Measurements from ENCODE around the gene GRID2. TPM values are rescaled to one million over a fixed set of nuclear protein-coding genes. Genes with fewer than 3 reads are reported as not detected.

The GRID2 gene
- total RNA-seq, 4 donors from 2014 or later: 0.16 TPM; not detected in 3

DNA sequence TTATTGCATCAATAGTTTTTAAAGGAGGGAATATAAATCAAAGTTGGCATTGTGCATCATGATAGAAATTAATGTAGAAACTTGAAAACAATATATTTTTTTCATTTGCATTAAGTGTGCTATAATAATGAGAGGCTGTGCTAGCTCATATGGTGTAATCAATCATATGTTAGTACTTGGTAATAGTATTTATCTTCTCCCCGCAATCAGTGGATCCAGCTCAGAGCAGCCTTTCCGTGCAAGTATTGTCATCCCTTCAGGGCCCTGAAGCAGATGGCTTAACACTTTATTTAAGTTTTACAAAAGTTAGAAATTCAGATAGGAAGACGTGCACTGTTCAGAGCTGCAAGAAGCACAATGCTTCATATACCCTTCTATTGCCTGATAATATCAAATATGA lies 908.5 kb downstream of the GRID2 start:
- no peaks in the 10 kb centered on the region for H3K9me3 ChIP-seq
- intact Hi-C loops (cut with DNase I; ENCODE audit: low total_unique reads) (no loop called here), in situ Hi-C loops (cut with MboI; ENCODE audit: low pct_ligation_motif_present in 1 of 4, low pct_unique_long_range_greater_than_20kb in 1 of 4, low sequenced_read_pairs in 3 of 4) (no loop called here)
- DNase-seq: no peak
- H3K36me3 ChIP-seq: no peaks in the 10 kb centered on the region
- H3K4me3 ChIP-seq: no peak overlapping the region
- no peak overlapping the region for H3K27ac ChIP-seq
- no peaks in the 10 kb centered on the region for H3K27me3 ChIP-seq
- TF ChIP-seq POLR2A (IDR thresholded peaks at IDR 0.05): no peak
- no peak for TF ChIP-seq CTCF (IDR thresholded peaks at IDR 0.05)
- TF ChIP-seq POLR2AphosphoS5 (IDR thresholded peaks at IDR 0.05): no peak
- no peak for TF ChIP-seq EP300 (IDR thresholded peaks at IDR 0.05; ENCODE audit: low read depth)
- H3K4me1 ChIP-seq: no peaks in the 10 kb centered on the region
- WGBS, 2 donors (ENCODE audit: low coverage in 1 of 2): 66 to 81% methylated on average over 3 of the region's 3 CpGs

- no peaks in the 10 kb centered on the region for H3K9me3 ChIP-seq
- H3K4me3 ChIP-seq: no peak overlapping the region
- 65 to 76% methylated on average over 8 of the region's 8 CpGs for WGBS, 2 donors (ENCODE audit: low coverage in 1 of 2)
- DNase-seq: no peak
- H3K4me1 ChIP-seq: no peaks in the 10 kb centered on the region
- in situ Hi-C loops (cut with MboI; ENCODE audit: low pct_ligation_motif_present in 1 of 4, low pct_unique_long_range_greater_than_20kb in 1 of 4, low sequenced_read_pairs in 3 of 4): no loop called here
- H3K27ac ChIP-seq: no peak overlapping the region
- no peaks in the 10 kb centered on the region for H3K36me3 ChIP-seq
- no peaks in the 10 kb centered on the region for H3K27me3 ChIP-seq
- intact Hi-C loops (cut with DNase I; ENCODE audit: low total_unique reads): no loop called here
- TF ChIP-seq POLR2AphosphoS5 (IDR thresholded peaks at IDR 0.05) (no peak), CTCF (IDR thresholded peaks at IDR 0.05) (no peak), EP300 (IDR thresholded peaks at IDR 0.05; ENCODE audit: low read depth) (no peak), POLR2A (IDR thresholded peaks at IDR 0.05) (no peak)
Observed at GRCh38 chr4:93216646-93217045, 912.9 kb downstream of the GRID2 start.

GRCh38 chr4:93217431-93217830 lies 913.7 kb downstream of the GRID2 start:
- no peaks in the 10 kb centered on the region for H3K27me3 ChIP-seq
- no peaks in the 10 kb centered on the region for H3K36me3 ChIP-seq
- intact Hi-C loops (cut with DNase I; ENCODE audit: low total_unique reads) (no loop called here), in situ Hi-C loops (cut with MboI; ENCODE audit: low pct_ligation_motif_present in 1 of 4, low pct_unique_long_range_greater_than_20kb in 1 of 4, low sequenced_read_pairs in 3 of 4) (no loop called here)
- no peaks in the 10 kb centered on the region for H3K4me1 ChIP-seq
- no peak overlapping the region for H3K27ac ChIP-seq
- TF ChIP-seq CTCF (IDR thresholded peaks at IDR 0.05) (no peak), POLR2A (IDR thresholded peaks at IDR 0.05) (no peak), EP300 (IDR thresholded peaks at IDR 0.05; ENCODE audit: low read depth) (no peak)
- H3K4me3 ChIP-seq: no peak overlapping the region
- no peak for DNase-seq
- WGBS, 2 donors (ENCODE audit: low coverage in 1 of 2): 60 to 65% methylated on average over 2 of the region's 2 CpGs
- H3K9me3 ChIP-seq: no peaks in the 10 kb centered on the region

DNA sequence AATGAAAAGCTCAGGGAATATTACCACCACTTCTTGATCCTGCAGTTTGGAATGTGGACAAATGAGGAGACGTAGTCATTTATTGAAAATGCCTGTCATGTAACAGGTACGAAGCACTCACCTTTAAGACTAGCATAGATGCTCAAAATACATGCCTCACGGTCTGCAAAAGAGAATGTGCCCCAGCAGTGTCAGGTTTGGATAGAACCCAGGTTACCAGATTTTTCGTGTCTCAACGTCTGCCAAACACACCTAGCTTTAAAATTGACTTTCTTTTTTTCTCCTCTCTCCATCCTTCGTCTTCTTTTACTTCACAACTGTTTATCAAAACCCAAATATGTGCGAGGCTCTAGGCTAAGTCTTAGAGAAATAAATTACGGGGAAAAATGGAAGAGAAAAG lies 918.0 kb downstream of the GRID2 start:
- no peak overlapping the region for H3K4me3 ChIP-seq
- in situ Hi-C loops (cut with MboI; ENCODE audit: low pct_ligation_motif_present in 1 of 4, low pct_unique_long_range_greater_than_20kb in 1 of 4, low sequenced_read_pairs in 3 of 4): no loop called here
- intact Hi-C loops (cut with DNase I; ENCODE audit: low total_unique reads): no loop called here

More for the DNA sequence above, 918.0 kb downstream of the GRID2 start:
- 65 to 76% methylated on average over 8 of the region's 8 CpGs for WGBS, 2 donors (ENCODE audit: low coverage in 1 of 2)
- no peak for TF ChIP-seq POLR2AphosphoS5 (IDR thresholded peaks at IDR 0.05)
- no peak for TF ChIP-seq POLR2A (IDR thresholded peaks at IDR 0.05)
- no peak for TF ChIP-seq EP300 (IDR thresholded peaks at IDR 0.05; ENCODE audit: low read depth)
- TF ChIP-seq CTCF (IDR thresholded peaks at IDR 0.05): no peak
- no peaks in the 10 kb centered on the region for H3K36me3 ChIP-seq
- H3K27ac ChIP-seq: no peak overlapping the region
- no peaks in the 10 kb centered on the region for H3K27me3 ChIP-seq
- no peaks in the 10 kb centered on the region for H3K4me1 ChIP-seq
- no peak for DNase-seq
- no peaks in the 10 kb centered on the region for H3K9me3 ChIP-seq

All from transverse colon (tissue), 4 donors.